GM23338 (cell line): ENCODE data around the gene CD8A. TPM values are rescaled to one million over a fixed set of nuclear protein-coding genes. Genes with fewer than 3 reads are reported as not detected.
A peak's percentile ranks its signal among the peaks of the same experiment; 100 is the strongest.

Source experiments
- ATAC-seq: fragments of 200-7000 bp; cut with Tn5 transposase; 3 replicates; pipeline ENCODE4 v1.9.1; 2020
- DNase-seq: peaks from one replicate; pipeline ENCODE4 v3.0.0-alpha.2; 2015; ENCODE audit warnings: low spot score
- H2AFZ ChIP-seq: fragments of 200-600 bp; sonication (generic); 2 replicates; pipeline ENCODE4 v1.8.0; 2016; ENCODE audit warnings: antibody characterized with exemption, mild to moderate bottlenecking, moderate library complexity
- H3F3A ChIP-seq: fragments of 200-600 bp; sonication (generic); replicated peaks from 2 replicates; pipeline ENCODE4 v1.8.0; 2017; ENCODE audit warnings: antibody characterized with exemption, mixed run types, low read depth
- H3K27ac ChIP-seq: fragments of 200-600 bp; sonication (generic); 2 replicates; pipeline ENCODE4 v1.6.1; 2016; ENCODE audit warnings: low read depth
- H3K27me3 ChIP-seq: fragments of 200-600 bp; sonication (generic); 2 replicates; pipeline ENCODE4 v1.8.0; 2016; ENCODE audit warnings: mild to moderate bottlenecking, mixed run types, moderate library complexity; ENCODE audit not compliant: insufficient read depth
- H3K36me3 ChIP-seq: fragments of 200-600 bp; sonication (generic); 2 replicates; pipeline ENCODE4 v1.8.0; 2016; ENCODE audit warnings: mild to moderate bottlenecking; ENCODE audit not compliant: insufficient read depth
- H3K4me1 ChIP-seq: fragments of 200-600 bp; sonication (generic); 2 replicates; pipeline ENCODE4 v1.8.0; 2016; ENCODE audit warnings: mild to moderate bottlenecking, moderate library complexity; ENCODE audit not compliant: insufficient read depth
- H3K4me2 ChIP-seq: fragments of 200-600 bp; sonication (generic); 2 replicates; pipeline ENCODE4 v1.7.1; 2017; ENCODE audit warnings: mixed run types
- H3K4me3 ChIP-seq: fragments of 200-600 bp; sonication (generic); 2 replicates; pipeline ENCODE4 v1.6.1; 2016; ENCODE audit warnings: mixed run types
- H3K79me2 ChIP-seq: fragments of 200-600 bp; sonication (generic); replicated peaks from 2 replicates; pipeline ENCODE4 v1.8.0; 2017; ENCODE audit warnings: mild to moderate bottlenecking; ENCODE audit not compliant: insufficient read depth
- H3K9me2 ChIP-seq: fragments of 200-600 bp; sonication (generic); 2 replicates; pipeline ENCODE4 v1.8.0; 2017; ENCODE audit not compliant: insufficient read depth
- H4K20me1 ChIP-seq: fragments of 200-600 bp; sonication (generic); replicated peaks from 2 replicates; pipeline ENCODE4 v1.8.0; 2017; ENCODE audit warnings: mild to moderate bottlenecking; ENCODE audit not compliant: insufficient read depth
- H3K27ac Mint-ChIP-seq: 2 replicates; pipeline ENCODE4 v1.8.0; 2020; ENCODE audit warnings: inconsistent platforms, mild to moderate bottlenecking, moderate library complexity, mixed read lengths
- H3K27me3 Mint-ChIP-seq: 3 replicates; pipeline ENCODE4 v1.8.0; 2022; ENCODE audit warnings: low read depth, mild to moderate bottlenecking, moderate library complexity, mixed read lengths, inconsistent platforms; ENCODE audit not compliant: insufficient read depth, poor library complexity
- H3K36me3 Mint-ChIP-seq: 3 replicates; pipeline ENCODE4 v1.8.0; 2021; ENCODE audit warnings: low read depth, mild to moderate bottlenecking, inconsistent platforms, moderate library complexity, mixed read lengths
- H3K4me1 Mint-ChIP-seq: 3 replicates; pipeline ENCODE4 v1.8.0; 2020; ENCODE audit warnings: mild to moderate bottlenecking, inconsistent platforms, mixed read lengths
- H3K4me3 Mint-ChIP-seq: 3 replicates; pipeline ENCODE4 v1.8.0; 2021; ENCODE audit warnings: moderate library complexity, mild to moderate bottlenecking, inconsistent platforms, mixed read lengths
- H3K9me3 Mint-ChIP-seq: 3 replicates; pipeline ENCODE4 v1.8.0; 2020; ENCODE audit warnings: moderate library complexity, mild to moderate bottlenecking, inconsistent platforms, mixed read lengths
- CTCF ChIP-seq, 2 experiments: fragments of 200-600 bp in 1 of 2; sonication (generic) in 1 of 2; conservative IDR thresholded peaks; 2 replicates each; pipeline versions ENCODE4 v1.5.1 to v1.6.1; 2016 to 2017; ENCODE audit warnings: antibody characterized with exemption in 2 of 2, low read depth in 2 of 2, mild to moderate bottlenecking in 2 of 2, moderate library complexity in 1 of 2
- EZH2 ChIP-seq: fragments of 200-600 bp; sonication (generic); IDR thresholded peaks from one replicate; pipeline ENCODE4 v1.8.0; 2017; ENCODE audit warnings: antibody characterized with exemption, mild to moderate bottlenecking, low read depth; ENCODE audit not compliant: unreplicated experiment
- EZH2phosphoT487 ChIP-seq: fragments of 200-600 bp; sonication (generic); IDR thresholded peaks from one replicate; pipeline ENCODE4 v1.8.1; 2018; ENCODE audit warnings: antibody characterized with exemption; ENCODE audit not compliant: unreplicated experiment
- JUNB ChIP-seq: IDR thresholded peaks from one replicate; pipeline ENCODE4 v1.6.1; 2016; ENCODE audit warnings: antibody characterized with exemption; ENCODE audit not compliant: unreplicated experiment
- ZNF331 ChIP-seq: fragments of 250-450 bp; sonication (Bioruptor Pico); IDR thresholded peaks from 2 replicates; pipeline ENCODE4 v1.5.0; 2020; ENCODE audit warnings: low read depth, mild to moderate bottlenecking, moderate library complexity
- polyA plus RNA-seq: library from polyadenylated mRNA; unstranded; fragments of >200 nt; fragmentation: Nextera tagmentation; extraction: Ambion mirVana; gene quantifications from 2 replicates; pipeline ENCODE4 v1.2.1, GENCODE V29; 2016
- total RNA-seq: library from RNA; depleted of rRNA; stranded (reverse); fragments of >200 nt; shearing (Covaris generic); gene quantifications from 2 replicates; pipeline ENCODE4 v1.2.3, GENCODE V29; 2014
- TF ChIP-seq, protein P1 (sequence below): IDR thresholded peaks from 2 replicates; pipeline ENCODE4 v1.6.1; 2016; ENCODE audit warnings: antibody characterized with exemption
- TF ChIP-seq, protein P2 (sequence below): IDR thresholded peaks from one replicate; pipeline ENCODE4 v1.6.1; 2018; ENCODE audit warnings: antibody characterized with exemption; ENCODE audit not compliant: unreplicated experiment

The CD8A gene
- total and polyA plus RNA-seq, 2 experiments from 2014 or later, result 0.19 to 0.24 TPM

DNA sequence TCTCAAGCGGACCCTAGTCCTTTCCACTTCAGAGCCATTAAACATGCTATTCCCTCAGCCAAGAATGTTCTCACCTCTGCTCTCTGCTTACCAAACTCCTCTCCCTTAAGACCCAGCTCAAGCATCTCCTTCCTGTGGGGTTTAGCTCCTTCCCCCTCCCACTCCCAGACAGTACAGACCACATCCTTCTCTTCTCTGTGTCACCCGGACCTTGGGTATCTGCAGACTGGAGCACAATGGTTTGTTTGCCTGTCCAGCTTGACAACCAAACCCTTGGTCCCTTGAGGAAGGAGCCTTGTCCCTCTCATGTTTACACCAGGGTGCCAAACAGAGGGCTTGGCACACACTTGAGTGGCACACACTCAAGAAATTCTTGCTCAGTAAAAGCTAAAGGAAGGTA lies 4.1 kb upstream of the CD8A start (continued):
- TF ChIP-seq, protein P1, sequence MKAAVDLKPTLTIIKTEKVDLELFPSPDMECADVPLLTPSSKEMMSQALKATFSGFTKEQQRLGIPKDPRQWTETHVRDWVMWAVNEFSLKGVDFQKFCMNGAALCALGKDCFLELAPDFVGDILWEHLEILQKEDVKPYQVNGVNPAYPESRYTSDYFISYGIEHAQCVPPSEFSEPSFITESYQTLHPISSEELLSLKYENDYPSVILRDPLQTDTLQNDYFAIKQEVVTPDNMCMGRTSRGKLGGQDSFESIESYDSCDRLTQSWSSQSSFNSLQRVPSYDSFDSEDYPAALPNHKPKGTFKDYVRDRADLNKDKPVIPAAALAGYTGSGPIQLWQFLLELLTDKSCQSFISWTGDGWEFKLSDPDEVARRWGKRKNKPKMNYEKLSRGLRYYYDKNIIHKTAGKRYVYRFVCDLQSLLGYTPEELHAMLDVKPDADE, result no peak

GRCh38 chr2:86793752-86794151 lies 3.0 kb upstream of the CD8A start:
- peaks cover 6% of the 10 kb centered on the region; the same call in 1 of the 2 replicates for H3K36me3 ChIP-seq
- peaks cover 14% of the 10 kb centered on the region for H3K4me1 Mint-ChIP-seq
- H3K27me3 Mint-ChIP-seq, result peaks cover 38% of the 10 kb centered on the region
- no peak overlapping the region for H3K4me3 ChIP-seq
- H3K36me3 Mint-ChIP-seq, result peaks cover 16% of the 10 kb centered on the region; the same call in 2 of the 3 replicates
- no peak overlapping the region for H3K4me2 ChIP-seq
- DNase-seq (no peak), ATAC-seq (no peak)
- no peak for TF ChIP-seq JUNB
- peaks cover 44% of the 10 kb centered on the region for H3K27me3 ChIP-seq
- no peaks in the 10 kb centered on the region for H3K9me2 ChIP-seq
- H3K4me3 Mint-ChIP-seq, result no peak overlapping the region
- no peak overlapping the region for H3K27ac ChIP-seq
- H2AFZ ChIP-seq, result no peak overlapping the region
- H4K20me1 ChIP-seq, result no peaks in the 10 kb centered on the region
- H3K79me2 ChIP-seq, result no peaks in the 10 kb centered on the region
- no peak overlapping the region for H3K27ac Mint-ChIP-seq
- 0 out of 2 replicates have a peak, but pooled peaks cover 5% of the 10 kb centered on the region for H3K4me1 ChIP-seq
- no peaks in the 10 kb centered on the region for H3F3A ChIP-seq
- H3K9me3 Mint-ChIP-seq, result peaks cover 31% of the 10 kb centered on the region

- Histone ChIP-seq H3K9me2 (no peaks in the 10 kb centered on the region), H3K27me3 (peaks cover 62% of the 10 kb centered on the region), H3K36me3 (peaks cover 4% of the 10 kb centered on the region; the same call in 1 of the 2 replicates), H3F3A (no peaks in the 10 kb centered on the region), H3K4me3 (peak overlapping the region; percentile 57), H3K27ac (no peak overlapping the region), H2AFZ (peak overlapping the region; percentile 89; the same call in 1 of the 2 replicates), H4K20me1 (no peaks in the 10 kb centered on the region), H3K4me2 (peak overlapping the region; percentile 80; the same call in 1 of the 2 replicates), H3K79me2 (no peaks in the 10 kb centered on the region), H3K4me1 (0 out of 2 replicates have a peak, but pooled peaks cover 5% of the 10 kb centered on the region)
- H3K4me1 Mint-ChIP-seq, result peaks cover 16% of the 10 kb centered on the region
- peaks cover 10% of the 10 kb centered on the region; the same call in 2 of the 3 replicates for H3K36me3 Mint-ChIP-seq
- DNase-seq (peak; percentile 43), ATAC-seq (peak; percentile 26)
- no peak for TF ChIP-seq EZH2phosphoT487
- H3K27ac Mint-ChIP-seq, result no peak overlapping the region
- H3K4me3 Mint-ChIP-seq, result peak overlapping the region; percentile 67
- peaks cover 50% of the 10 kb centered on the region for H3K27me3 Mint-ChIP-seq
- H3K9me3 Mint-ChIP-seq, result peaks cover 25% of the 10 kb centered on the region
Measured at GRCh38 chr2:86791573-86791972, 860 bp upstream of the CD8A start.

DNA sequence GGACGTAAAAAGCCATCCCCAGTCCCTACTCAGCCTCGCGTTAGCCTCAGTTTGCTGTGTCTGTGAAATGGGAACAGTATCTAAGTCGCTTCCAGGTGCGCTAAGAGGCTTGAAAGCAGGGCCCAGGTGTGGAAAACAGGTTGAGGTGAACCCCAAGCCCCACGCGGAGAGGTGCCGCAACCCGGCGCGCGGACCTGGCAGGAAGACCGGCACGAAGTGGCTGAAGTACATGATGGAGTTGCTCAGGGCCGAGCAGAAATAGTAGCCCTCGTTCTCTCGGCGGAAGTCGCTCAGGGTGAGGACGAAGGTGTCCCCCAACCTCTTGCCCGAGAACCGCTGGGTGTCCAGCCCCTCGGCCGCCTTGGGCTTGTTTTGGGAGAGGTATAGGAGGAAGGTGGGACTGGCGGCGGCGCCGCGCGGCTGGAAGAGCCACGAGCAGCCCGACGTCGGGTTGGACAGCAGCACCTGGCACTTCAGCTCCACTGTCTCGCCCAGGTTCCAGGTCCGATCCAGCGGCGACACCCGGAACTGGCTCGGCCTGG lies 508 bp downstream of the CD8A start:
- Mint-ChIP-seq H3K9me3 (peaks cover 14% of the 10 kb centered on the region; the same call in 2 of the 3 replicates), H3K4me1 (peaks cover 16% of the 10 kb centered on the region), H3K27ac (no peak overlapping the region), H3K36me3 (peaks cover 5% of the 10 kb centered on the region; the same call in 1 of the 3 replicates), H3K27me3 (peaks cover 52% of the 10 kb centered on the region), H3K4me3 (peak overlapping the region; percentile 63)
- DNase-seq, result no peak
- ATAC-seq, result peak; percentile 38
- Histone ChIP-seq H2AFZ (peak overlapping the region; percentile 83; the same call in 1 of the 2 replicates), H3F3A (no peaks in the 10 kb centered on the region), H3K27ac (no peak overlapping the region), H3K4me1 (0 out of 2 replicates have a peak, but pooled peaks cover 5% of the 10 kb centered on the region), H3K27me3 (peaks cover 66% of the 10 kb centered on the region), H4K20me1 (no peaks in the 10 kb centered on the region), H3K9me2 (no peaks in the 10 kb centered on the region), H3K4me2 (peak overlapping the region; percentile 82), H3K79me2 (no peaks in the 10 kb centered on the region), H3K36me3 (no peaks in the 10 kb centered on the region), H3K4me3 (peak overlapping the region; percentile 57)
- TF ChIP-seq EZH2, result peak; percentile 95
- TF ChIP-seq CTCF (conservative IDR thresholded peaks at IDR 0.05; ENCODE audit: low read depth in 2 of 2), result no peak
- TF ChIP-seq, protein P2, sequence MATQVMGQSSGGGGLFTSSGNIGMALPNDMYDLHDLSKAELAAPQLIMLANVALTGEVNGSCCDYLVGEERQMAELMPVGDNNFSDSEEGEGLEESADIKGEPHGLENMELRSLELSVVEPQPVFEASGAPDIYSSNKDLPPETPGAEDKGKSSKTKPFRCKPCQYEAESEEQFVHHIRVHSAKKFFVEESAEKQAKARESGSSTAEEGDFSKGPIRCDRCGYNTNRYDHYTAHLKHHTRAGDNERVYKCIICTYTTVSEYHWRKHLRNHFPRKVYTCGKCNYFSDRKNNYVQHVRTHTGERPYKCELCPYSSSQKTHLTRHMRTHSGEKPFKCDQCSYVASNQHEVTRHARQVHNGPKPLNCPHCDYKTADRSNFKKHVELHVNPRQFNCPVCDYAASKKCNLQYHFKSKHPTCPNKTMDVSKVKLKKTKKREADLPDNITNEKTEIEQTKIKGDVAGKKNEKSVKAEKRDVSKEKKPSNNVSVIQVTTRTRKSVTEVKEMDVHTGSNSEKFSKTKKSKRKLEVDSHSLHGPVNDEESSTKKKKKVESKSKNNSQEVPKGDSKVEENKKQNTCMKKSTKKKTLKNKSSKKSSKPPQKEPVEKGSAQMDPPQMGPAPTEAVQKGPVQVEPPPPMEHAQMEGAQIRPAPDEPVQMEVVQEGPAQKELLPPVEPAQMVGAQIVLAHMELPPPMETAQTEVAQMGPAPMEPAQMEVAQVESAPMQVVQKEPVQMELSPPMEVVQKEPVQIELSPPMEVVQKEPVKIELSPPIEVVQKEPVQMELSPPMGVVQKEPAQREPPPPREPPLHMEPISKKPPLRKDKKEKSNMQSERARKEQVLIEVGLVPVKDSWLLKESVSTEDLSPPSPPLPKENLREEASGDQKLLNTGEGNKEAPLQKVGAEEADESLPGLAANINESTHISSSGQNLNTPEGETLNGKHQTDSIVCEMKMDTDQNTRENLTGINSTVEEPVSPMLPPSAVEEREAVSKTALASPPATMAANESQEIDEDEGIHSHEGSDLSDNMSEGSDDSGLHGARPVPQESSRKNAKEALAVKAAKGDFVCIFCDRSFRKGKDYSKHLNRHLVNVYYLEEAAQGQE, result no peak
- TF ChIP-seq ZNF331 (CRISPR knock-in tag), result no peak
- TF ChIP-seq EZH2phosphoT487, result peak; percentile 48
